NCI-H1417 (cell line): Measurements from ENCODE around the gene ZDHHC14.
"Not testable (repeated sequence)": the region's sequence is repeated elsewhere in the genome, so short reads cannot be mapped to it uniquely, and the experiment has no call there.

Source experiments
- DNase-seq, 3 experiments: peaks; one replicate each; lab custom pipeline; 2025; lab: John Stamatoyannopoulos, UW

Gene ZDHHC14

GRCh38 chr6:157552820-157553485, 172.0 kb downstream of the ZDHHC14 start:
- DNase-seq, result no peak

GRCh38 chr6:157554747-157555146, 173.8 kb downstream of the ZDHHC14 start:
- no peak for DNase-seq

- no peak for DNase-seq
Measured at GRCh38 chr6:157555455-157556143, 174.6 kb downstream of the ZDHHC14 start.

- no peak for DNase-seq
Measured at GRCh38 chr6:157556144-157556645, 175.2 kb downstream of the ZDHHC14 start.

GRCh38 chr6:157556671-157557430, 175.9 kb downstream of the ZDHHC14 start:
- DNase-seq, result peak in 2 of 3 experiments; percentile 25 to 39

GRCh38 chr6:157557559-157557958, 176.6 kb downstream of the ZDHHC14 start:
- DNase-seq, result no peak

- DNase-seq, result peak in 1 of 3 experiments; percentile 41
Measured at GRCh38 chr6:157558049-157558448, 177.1 kb downstream of the ZDHHC14 start.

- DNase-seq, result peak in 2 of 3 experiments; percentile 67 to 92
Measured at GRCh38 chr6:157558487-157559200, 177.7 kb downstream of the ZDHHC14 start.

- DNase-seq, result no peak
Measured at GRCh38 chr6:157559201-157559756, 178.3 kb downstream of the ZDHHC14 start.

- not testable (repeated sequence) for DNase-seq
Measured at GRCh38 chr6:157560063-157560462, 179.1 kb downstream of the ZDHHC14 start.

- peak; percentile 26 to 95 (median 90) for DNase-seq
Measured at GRCh38 chr6:157560691-157561413, 179.9 kb downstream of the ZDHHC14 start.

- peak in 2 of 3 experiments; percentile 90 to 95 for DNase-seq
Measured at GRCh38 chr6:157561414-157561790, 180.4 kb downstream of the ZDHHC14 start.

- DNase-seq, result no peak
Measured at GRCh38 chr6:157561929-157562810, 181.2 kb downstream of the ZDHHC14 start.

- no peak for DNase-seq
Measured at GRCh38 chr6:157562997-157563396, 182.0 kb downstream of the ZDHHC14 start.

GRCh38 chr6:157563611-157564284, 182.8 kb downstream of the ZDHHC14 start:
- no peak for DNase-seq

GRCh38 chr6:157568702-157569101, 187.7 kb downstream of the ZDHHC14 start:
- DNase-seq, result no peak

GRCh38 chr6:157569543-157569942, 188.6 kb downstream of the ZDHHC14 start:
- no peak for DNase-seq

- DNase-seq, result peak in 1 of 3 experiments; percentile 27
Measured at GRCh38 chr6:157570104-157570503, 189.1 kb downstream of the ZDHHC14 start.

- peak in 1 of 3 experiments; percentile 51 for DNase-seq
Measured at GRCh38 chr6:157570752-157571151, 189.8 kb downstream of the ZDHHC14 start.
